GM18873 (cell line): ENCODE data around the gene OPA3.
A peak's percentile ranks its signal among the peaks of the same experiment; 100 is the strongest.

Experiments
- ATAC-seq: cut with Tn5 transposase; IDR thresholded peaks from one replicate; pipeline ENCODE4 v1.9.1; 2021; ENCODE audit warnings: mild to moderate bottlenecking, moderate library complexity, moderate number of reproducible peaks; ENCODE audit not compliant: unreplicated experiment, low FRiP score

Gene OPA3

DNA sequence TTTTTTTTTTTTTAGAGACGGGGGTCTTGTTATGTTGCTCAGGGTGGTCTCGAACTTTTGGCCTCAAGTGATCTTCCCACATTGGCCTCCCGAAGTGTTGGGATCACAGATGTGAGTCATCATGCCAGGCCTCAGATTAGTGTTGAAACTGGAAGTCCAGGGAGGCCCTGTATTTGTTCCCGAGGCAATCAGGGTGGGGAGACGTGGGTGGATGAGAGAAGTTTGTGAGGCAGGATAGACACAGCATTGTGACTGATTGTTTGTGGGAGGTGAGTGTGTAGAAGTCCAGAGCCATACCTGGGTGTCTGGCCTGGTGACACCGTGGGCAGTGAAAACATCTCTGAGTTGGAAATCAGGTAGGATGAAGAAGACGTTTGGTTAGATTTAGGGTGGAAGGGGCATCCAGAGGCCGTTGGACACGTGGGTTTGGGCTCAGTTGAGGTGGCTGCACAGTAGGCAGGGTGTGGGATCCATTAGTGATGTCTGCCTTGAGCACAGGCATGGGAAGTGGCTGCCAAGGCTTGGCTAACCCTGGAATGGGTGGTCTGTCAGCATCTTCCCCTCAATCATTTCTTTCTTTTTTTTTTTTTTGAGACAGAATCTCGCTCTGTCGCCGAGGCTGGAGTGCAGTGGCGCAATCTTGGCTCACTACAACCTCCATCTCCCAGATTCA is 100.2 kb downstream of the OPA3 start:
- no peak for ATAC-seq

DNA sequence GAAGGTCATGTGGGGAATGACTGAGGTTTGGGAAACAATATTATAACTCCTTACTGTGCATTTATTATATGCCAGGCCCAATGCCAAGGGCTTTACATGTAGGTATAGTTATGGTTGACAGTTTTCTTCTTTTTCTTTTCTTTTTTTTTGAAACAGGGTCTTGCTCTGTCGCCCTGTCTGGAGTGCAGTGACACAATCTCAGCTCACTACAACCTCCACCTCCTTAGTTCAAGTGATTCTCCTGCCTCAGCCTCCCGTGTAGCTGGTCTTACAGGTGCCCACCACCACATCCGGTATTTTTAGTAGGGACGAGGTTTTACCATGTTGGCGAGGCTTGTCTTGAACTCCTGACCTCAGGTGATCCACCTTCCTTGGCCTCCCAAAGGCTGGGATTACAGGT is 101.6 kb downstream of the OPA3 start:
- no peak for ATAC-seq

- peak; percentile 64 for ATAC-seq
Measured at GRCh38 chr19:45478454-45479238, 106.0 kb downstream of the OPA3 start.

GRCh38 chr19:45477713-45478453 is 106.7 kb downstream of the OPA3 start:
- ATAC-seq = no peak
